WTC11 (cell line): Measurements from ENCODE around the gene DNAH9. TPM values are rescaled to one million over a fixed set of nuclear protein-coding genes. Genes with fewer than 3 reads are reported as not detected.

ENCODE experiments used
- ATAC-seq: fragments of 200-7000 bp; cut with Tn5 transposase; 2 replicates; pipeline ENCODE4 v1.10.0; 2021; ENCODE audit warnings: mild to moderate bottlenecking, moderate library complexity
- CTCF ChIA-PET: fragments of 300-600 bp; sonication (Branson Sonifier 250); formaldehyde crosslinking; loops from one replicate; lab custom pipeline; 2021; ENCODE audit warnings: antibody characterized with exemption; lab: Charles Lee
- POLR2A ChIA-PET: fragments of 350-600 bp; sonication (Branson Sonifier 250); formaldehyde crosslinking; loops from one replicate; lab custom pipeline; 2021; ENCODE audit warnings: antibody characterized with exemption; lab: Charles Lee
- DNase-seq: peaks from one replicate; pipeline ENCODE4 v3.0.0; 2021; ENCODE audit warnings: low spot score
- H3K27ac Mint-ChIP-seq: 2 replicates; pipeline ENCODE4 v1.8.0; 2021; ENCODE audit warnings: mixed read lengths
- H3K27me3 Mint-ChIP-seq: 2 replicates; pipeline ENCODE4 v1.8.0; 2021; ENCODE audit warnings: low read depth, mild to moderate bottlenecking, moderate library complexity, mixed read lengths
- H3K36me3 Mint-ChIP-seq: 2 replicates; pipeline ENCODE4 v1.8.0; 2021; ENCODE audit warnings: mixed read lengths
- H3K4me1 Mint-ChIP-seq: 2 replicates; pipeline ENCODE4 v1.8.0; 2022; ENCODE audit warnings: mixed read lengths
- H3K4me3 Mint-ChIP-seq: 2 replicates; pipeline ENCODE4 v1.8.0; 2021; ENCODE audit warnings: mild to moderate bottlenecking, moderate library complexity, mixed read lengths
- H3K9me3 Mint-ChIP-seq: 2 replicates; pipeline ENCODE4 v1.8.0; 2021; ENCODE audit warnings: mixed read lengths
- ATF3 ChIP-seq: sonication (generic); formaldehyde crosslinking; conservative IDR thresholded peaks from 2 replicates; pipeline ENCODE4 v1.8.1; 2022; ENCODE audit warnings: mild to moderate bottlenecking, missing genetic modification reagents
- CDX4 ChIP-seq: fragments of 250-450 bp; sonication (Bioruptor Pico); IDR thresholded peaks from 2 replicates; pipeline ENCODE4 v1.9.0; 2021; ENCODE audit warnings: moderate library complexity, mild to moderate bottlenecking, inconsistent platforms, borderline replicate concordance
- MXD4 ChIP-seq: fragments of 250-450 bp; sonication (Bioruptor Pico); IDR thresholded peaks from 2 replicates; pipeline ENCODE4 v1.8.0; 2021; ENCODE audit warnings: mild to moderate bottlenecking, moderate library complexity, borderline replicate concordance
- PRRX2 ChIP-seq: fragments of 250-450 bp; sonication (Bioruptor Pico); IDR thresholded peaks from 2 replicates; pipeline ENCODE4 v1.8.0; 2021; ENCODE audit warnings: mild to moderate bottlenecking
- SOX15 ChIP-seq: fragments of 250-450 bp; sonication (Bioruptor Pico); IDR thresholded peaks from 2 replicates; pipeline ENCODE4 v1.9.0; 2021; ENCODE audit warnings: mild to moderate bottlenecking
- TEAD1 ChIP-seq: sonication (generic); formaldehyde crosslinking; IDR thresholded peaks from 2 replicates; pipeline ENCODE4 v1.8.0; 2022; ENCODE audit warnings: mild to moderate bottlenecking, missing genetic modification reagents
- TEAD4 ChIP-seq: sonication (generic); formaldehyde crosslinking; IDR thresholded peaks from 2 replicates; pipeline ENCODE4 v1.8.0; 2022; ENCODE audit warnings: mild to moderate bottlenecking, missing genetic modification reagents
- ZNF512 ChIP-seq: sonication (generic); formaldehyde crosslinking; IDR thresholded peaks from 2 replicates; pipeline ENCODE4 v1.8.1; 2022; ENCODE audit warnings: missing genetic modification reagents, borderline replicate concordance
- total RNA-seq: library from RNA; stranded (reverse); gene quantifications from 3 replicates; pipeline ENCODE4 v1.2.3, GENCODE V29; 2021
- TF ChIP-seq, protein P1 (sequence below): sonication (generic); formaldehyde crosslinking; IDR thresholded peaks from 2 replicates; pipeline ENCODE4 v1.8.0; 2023; ENCODE audit warnings: missing genetic modification reagents, mild to moderate bottlenecking, borderline replicate concordance
- TF ChIP-seq, protein P2 (sequence below): fragments of 250-450 bp; sonication (Bioruptor Pico); IDR thresholded peaks from 2 replicates; pipeline ENCODE4 v1.9.0; 2021; ENCODE audit warnings: mild to moderate bottlenecking, borderline replicate concordance
- TF ChIP-seq, protein P3 (sequence below): sonication (generic); formaldehyde crosslinking; IDR thresholded peaks from 2 replicates; pipeline ENCODE4 v1.8.0; 2023; ENCODE audit warnings: mild to moderate bottlenecking, missing genetic modification reagents
- TF ChIP-seq, protein P4 (sequence below): sonication (generic); formaldehyde crosslinking; conservative IDR thresholded peaks from 2 replicates; pipeline ENCODE4 v1.8.1; 2023; ENCODE audit warnings: mild to moderate bottlenecking, low read depth, missing genetic modification reagents, moderate library complexity
- TF ChIP-seq, protein P5 (sequence below): fragments of 200-600 bp; IDR thresholded peaks from 2 replicates; pipeline ENCODE4 v1.8.0; 2022; ENCODE audit warnings: antibody characterized with exemption

DNAH9 gene
- total RNA-seq, 1 experiment from 2014 or later: 0.31 TPM

DNA sequence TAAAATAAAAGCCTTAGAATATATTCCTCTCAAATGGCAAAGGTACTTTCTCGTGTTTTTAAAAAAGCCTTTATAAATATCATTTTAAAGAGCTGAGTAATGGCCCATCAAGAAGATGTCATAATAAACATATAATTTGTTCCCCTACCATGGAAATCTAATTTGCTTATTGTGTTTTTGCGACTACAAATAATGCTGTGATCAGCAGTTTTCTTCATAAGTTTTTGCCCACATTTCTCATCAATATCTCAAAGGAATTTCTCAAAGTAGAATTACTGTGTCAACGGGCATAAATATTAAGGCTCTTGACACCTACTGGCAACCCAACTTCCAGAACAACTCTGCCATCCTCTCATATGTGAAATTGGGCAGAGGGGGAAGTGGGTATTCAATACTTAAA lies 381.5 kb downstream of the DNAH9 start:
- H3K27me3 Mint-ChIP-seq: no peaks in the 10 kb centered on the region
- TF ChIP-seq MXD4 (CRISPR knock-in tag) (no peak), PRRX2 (CRISPR knock-in tag) (no peak), CDX4 (no peak), ATF3 (no peak), SOX15 (no peak)
- TF ChIP-seq, protein P1, sequence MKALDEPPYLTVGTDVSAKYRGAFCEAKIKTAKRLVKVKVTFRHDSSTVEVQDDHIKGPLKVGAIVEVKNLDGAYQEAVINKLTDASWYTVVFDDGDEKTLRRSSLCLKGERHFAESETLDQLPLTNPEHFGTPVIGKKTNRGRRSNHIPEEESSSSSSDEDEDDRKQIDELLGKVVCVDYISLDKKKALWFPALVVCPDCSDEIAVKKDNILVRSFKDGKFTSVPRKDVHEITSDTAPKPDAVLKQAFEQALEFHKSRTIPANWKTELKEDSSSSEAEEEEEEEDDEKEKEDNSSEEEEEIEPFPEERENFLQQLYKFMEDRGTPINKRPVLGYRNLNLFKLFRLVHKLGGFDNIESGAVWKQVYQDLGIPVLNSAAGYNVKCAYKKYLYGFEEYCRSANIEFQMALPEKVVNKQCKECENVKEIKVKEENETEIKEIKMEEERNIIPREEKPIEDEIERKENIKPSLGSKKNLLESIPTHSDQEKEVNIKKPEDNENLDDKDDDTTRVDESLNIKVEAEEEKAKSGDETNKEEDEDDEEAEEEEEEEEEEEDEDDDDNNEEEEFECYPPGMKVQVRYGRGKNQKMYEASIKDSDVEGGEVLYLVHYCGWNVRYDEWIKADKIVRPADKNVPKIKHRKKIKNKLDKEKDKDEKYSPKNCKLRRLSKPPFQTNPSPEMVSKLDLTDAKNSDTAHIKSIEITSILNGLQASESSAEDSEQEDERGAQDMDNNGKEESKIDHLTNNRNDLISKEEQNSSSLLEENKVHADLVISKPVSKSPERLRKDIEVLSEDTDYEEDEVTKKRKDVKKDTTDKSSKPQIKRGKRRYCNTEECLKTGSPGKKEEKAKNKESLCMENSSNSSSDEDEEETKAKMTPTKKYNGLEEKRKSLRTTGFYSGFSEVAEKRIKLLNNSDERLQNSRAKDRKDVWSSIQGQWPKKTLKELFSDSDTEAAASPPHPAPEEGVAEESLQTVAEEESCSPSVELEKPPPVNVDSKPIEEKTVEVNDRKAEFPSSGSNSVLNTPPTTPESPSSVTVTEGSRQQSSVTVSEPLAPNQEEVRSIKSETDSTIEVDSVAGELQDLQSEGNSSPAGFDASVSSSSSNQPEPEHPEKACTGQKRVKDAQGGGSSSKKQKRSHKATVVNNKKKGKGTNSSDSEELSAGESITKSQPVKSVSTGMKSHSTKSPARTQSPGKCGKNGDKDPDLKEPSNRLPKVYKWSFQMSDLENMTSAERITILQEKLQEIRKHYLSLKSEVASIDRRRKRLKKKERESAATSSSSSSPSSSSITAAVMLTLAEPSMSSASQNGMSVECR: no peak
- TF ChIP-seq, protein P2, sequence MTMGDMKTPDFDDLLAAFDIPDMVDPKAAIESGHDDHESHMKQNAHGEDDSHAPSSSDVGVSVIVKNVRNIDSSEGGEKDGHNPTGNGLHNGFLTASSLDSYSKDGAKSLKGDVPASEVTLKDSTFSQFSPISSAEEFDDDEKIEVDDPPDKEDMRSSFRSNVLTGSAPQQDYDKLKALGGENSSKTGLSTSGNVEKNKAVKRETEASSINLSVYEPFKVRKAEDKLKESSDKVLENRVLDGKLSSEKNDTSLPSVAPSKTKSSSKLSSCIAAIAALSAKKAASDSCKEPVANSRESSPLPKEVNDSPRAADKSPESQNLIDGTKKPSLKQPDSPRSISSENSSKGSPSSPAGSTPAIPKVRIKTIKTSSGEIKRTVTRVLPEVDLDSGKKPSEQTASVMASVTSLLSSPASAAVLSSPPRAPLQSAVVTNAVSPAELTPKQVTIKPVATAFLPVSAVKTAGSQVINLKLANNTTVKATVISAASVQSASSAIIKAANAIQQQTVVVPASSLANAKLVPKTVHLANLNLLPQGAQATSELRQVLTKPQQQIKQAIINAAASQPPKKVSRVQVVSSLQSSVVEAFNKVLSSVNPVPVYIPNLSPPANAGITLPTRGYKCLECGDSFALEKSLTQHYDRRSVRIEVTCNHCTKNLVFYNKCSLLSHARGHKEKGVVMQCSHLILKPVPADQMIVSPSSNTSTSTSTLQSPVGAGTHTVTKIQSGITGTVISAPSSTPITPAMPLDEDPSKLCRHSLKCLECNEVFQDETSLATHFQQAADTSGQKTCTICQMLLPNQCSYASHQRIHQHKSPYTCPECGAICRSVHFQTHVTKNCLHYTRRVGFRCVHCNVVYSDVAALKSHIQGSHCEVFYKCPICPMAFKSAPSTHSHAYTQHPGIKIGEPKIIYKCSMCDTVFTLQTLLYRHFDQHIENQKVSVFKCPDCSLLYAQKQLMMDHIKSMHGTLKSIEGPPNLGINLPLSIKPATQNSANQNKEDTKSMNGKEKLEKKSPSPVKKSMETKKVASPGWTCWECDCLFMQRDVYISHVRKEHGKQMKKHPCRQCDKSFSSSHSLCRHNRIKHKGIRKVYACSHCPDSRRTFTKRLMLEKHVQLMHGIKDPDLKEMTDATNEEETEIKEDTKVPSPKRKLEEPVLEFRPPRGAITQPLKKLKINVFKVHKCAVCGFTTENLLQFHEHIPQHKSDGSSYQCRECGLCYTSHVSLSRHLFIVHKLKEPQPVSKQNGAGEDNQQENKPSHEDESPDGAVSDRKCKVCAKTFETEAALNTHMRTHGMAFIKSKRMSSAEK (CRISPR knock-in tag): no peak
- TF ChIP-seq, protein P3, sequence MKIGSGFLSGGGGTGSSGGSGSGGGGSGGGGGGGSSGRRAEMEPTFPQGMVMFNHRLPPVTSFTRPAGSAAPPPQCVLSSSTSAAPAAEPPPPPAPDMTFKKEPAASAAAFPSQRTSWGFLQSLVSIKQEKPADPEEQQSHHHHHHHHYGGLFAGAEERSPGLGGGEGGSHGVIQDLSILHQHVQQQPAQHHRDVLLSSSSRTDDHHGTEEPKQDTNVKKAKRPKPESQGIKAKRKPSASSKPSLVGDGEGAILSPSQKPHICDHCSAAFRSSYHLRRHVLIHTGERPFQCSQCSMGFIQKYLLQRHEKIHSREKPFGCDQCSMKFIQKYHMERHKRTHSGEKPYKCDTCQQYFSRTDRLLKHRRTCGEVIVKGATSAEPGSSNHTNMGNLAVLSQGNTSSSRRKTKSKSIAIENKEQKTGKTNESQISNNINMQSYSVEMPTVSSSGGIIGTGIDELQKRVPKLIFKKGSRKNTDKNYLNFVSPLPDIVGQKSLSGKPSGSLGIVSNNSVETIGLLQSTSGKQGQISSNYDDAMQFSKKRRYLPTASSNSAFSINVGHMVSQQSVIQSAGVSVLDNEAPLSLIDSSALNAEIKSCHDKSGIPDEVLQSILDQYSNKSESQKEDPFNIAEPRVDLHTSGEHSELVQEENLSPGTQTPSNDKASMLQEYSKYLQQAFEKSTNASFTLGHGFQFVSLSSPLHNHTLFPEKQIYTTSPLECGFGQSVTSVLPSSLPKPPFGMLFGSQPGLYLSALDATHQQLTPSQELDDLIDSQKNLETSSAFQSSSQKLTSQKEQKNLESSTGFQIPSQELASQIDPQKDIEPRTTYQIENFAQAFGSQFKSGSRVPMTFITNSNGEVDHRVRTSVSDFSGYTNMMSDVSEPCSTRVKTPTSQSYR (CRISPR knock-in tag): no peak
- TF ChIP-seq, all 79 proteins: peak for 0
- no peak overlapping the region for H3K4me3 Mint-ChIP-seq
- peaks cover 49% of the 10 kb centered on the region for H3K36me3 Mint-ChIP-seq
- no peaks in the 10 kb centered on the region for H3K9me3 Mint-ChIP-seq
- CTCF ChIA-PET: interaction anchor here (1.6 to 2.1 kb wide), 2 partner anchors 11 to 44 kb away, joined by 5 to 10 read pairs; no protein-coding TSS in a partner anchor
- POLR2A ChIA-PET: no interaction called here
- no peak for ATAC-seq
- H3K27ac Mint-ChIP-seq: no peak overlapping the region
- H3K4me1 Mint-ChIP-seq: peaks cover 39% of the 10 kb centered on the region
- no peak for DNase-seq

- DNase-seq (no peak), ATAC-seq (no peak)
- no peak overlapping the region for H3K4me3 Mint-ChIP-seq
- no peak overlapping the region for H3K27ac Mint-ChIP-seq
- CTCF ChIA-PET: interaction anchor here (0.5 to 2.1 kb wide), 12 partner anchors 9 to 1105 kb away, joined by 3 to 15 read pairs (median 3); partner anchors contain the start of genes MAP2K4 and ZNF18
- no peaks in the 10 kb centered on the region for H3K27me3 Mint-ChIP-seq
- H3K36me3 Mint-ChIP-seq: peaks cover 51% of the 10 kb centered on the region
- POLR2A ChIA-PET: no interaction called here
- H3K4me1 Mint-ChIP-seq: peaks cover 30% of the 10 kb centered on the region
- no peaks in the 10 kb centered on the region for H3K9me3 Mint-ChIP-seq
- TF ChIP-seq ZNF512: no peak
- TF ChIP-seq, protein P4, sequence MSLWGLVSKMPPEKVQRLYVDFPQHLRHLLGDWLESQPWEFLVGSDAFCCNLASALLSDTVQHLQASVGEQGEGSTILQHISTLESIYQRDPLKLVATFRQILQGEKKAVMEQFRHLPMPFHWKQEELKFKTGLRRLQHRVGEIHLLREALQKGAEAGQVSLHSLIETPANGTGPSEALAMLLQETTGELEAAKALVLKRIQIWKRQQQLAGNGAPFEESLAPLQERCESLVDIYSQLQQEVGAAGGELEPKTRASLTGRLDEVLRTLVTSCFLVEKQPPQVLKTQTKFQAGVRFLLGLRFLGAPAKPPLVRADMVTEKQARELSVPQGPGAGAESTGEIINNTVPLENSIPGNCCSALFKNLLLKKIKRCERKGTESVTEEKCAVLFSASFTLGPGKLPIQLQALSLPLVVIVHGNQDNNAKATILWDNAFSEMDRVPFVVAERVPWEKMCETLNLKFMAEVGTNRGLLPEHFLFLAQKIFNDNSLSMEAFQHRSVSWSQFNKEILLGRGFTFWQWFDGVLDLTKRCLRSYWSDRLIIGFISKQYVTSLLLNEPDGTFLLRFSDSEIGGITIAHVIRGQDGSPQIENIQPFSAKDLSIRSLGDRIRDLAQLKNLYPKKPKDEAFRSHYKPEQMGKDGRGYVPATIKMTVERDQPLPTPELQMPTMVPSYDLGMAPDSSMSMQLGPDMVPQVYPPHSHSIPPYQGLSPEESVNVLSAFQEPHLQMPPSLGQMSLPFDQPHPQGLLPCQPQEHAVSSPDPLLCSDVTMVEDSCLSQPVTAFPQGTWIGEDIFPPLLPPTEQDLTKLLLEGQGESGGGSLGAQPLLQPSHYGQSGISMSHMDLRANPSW: no peak
- TF ChIP-seq, protein P5, sequence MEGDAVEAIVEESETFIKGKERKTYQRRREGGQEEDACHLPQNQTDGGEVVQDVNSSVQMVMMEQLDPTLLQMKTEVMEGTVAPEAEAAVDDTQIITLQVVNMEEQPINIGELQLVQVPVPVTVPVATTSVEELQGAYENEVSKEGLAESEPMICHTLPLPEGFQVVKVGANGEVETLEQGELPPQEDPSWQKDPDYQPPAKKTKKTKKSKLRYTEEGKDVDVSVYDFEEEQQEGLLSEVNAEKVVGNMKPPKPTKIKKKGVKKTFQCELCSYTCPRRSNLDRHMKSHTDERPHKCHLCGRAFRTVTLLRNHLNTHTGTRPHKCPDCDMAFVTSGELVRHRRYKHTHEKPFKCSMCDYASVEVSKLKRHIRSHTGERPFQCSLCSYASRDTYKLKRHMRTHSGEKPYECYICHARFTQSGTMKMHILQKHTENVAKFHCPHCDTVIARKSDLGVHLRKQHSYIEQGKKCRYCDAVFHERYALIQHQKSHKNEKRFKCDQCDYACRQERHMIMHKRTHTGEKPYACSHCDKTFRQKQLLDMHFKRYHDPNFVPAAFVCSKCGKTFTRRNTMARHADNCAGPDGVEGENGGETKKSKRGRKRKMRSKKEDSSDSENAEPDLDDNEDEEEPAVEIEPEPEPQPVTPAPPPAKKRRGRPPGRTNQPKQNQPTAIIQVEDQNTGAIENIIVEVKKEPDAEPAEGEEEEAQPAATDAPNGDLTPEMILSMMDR: 0 out of 2 replicates have a peak, but pooled peaks have one; percentile 9
- TF ChIP-seq TEAD4 (CRISPR knock-in tag): no peak
- no peak for TF ChIP-seq TEAD1 (CRISPR knock-in tag)
Observed at GRCh38 chr17:11980813-11981212, 382.5 kb downstream of the DNAH9 start.
